SK-N-SH treated with all-trans-retinoic acid at 6 μM for 48 hours (cell line): ENCODE results near the gene B3GNT5.

Source experiments
- ATAC-seq: fragments of 200-7000 bp; cut with Tn5 transposase; 3 replicates; pipeline ENCODE4 v1.9.1; 2020; ENCODE audit warnings: mild to moderate bottlenecking, moderate library complexity
- ARNTL ChIP-seq: fragments of 450-650 bp; formaldehyde crosslinking; IDR thresholded peaks from 2 replicates; pipeline ENCODE4 v1.5.0; 2020; ENCODE audit warnings: low read depth, mild to moderate bottlenecking, moderate library complexity, borderline replicate concordance
- BACH2 ChIP-seq: fragments of 250-450 bp; sonication (Bioruptor Pico); IDR thresholded peaks from 2 replicates; pipeline ENCODE4 v1.9.0; 2021; ENCODE audit warnings: mild to moderate bottlenecking, borderline replicate concordance
- CREB5 ChIP-seq: fragments of 250-450 bp; sonication (Bioruptor Pico); IDR thresholded peaks from 2 replicates; pipeline ENCODE4 v1.5.1; 2020; ENCODE audit warnings: low read depth, mild to moderate bottlenecking, moderate library complexity
- ESRRG ChIP-seq: fragments of 250-450 bp; sonication (Bioruptor Pico); IDR thresholded peaks from 2 replicates; pipeline ENCODE4 v1.6.1; 2021; ENCODE audit warnings: mild to moderate bottlenecking
- GLIS3 ChIP-seq: fragments of 250-450 bp; sonication (Bioruptor Pico); IDR thresholded peaks from 2 replicates; pipeline ENCODE4 v1.5.0; 2020; ENCODE audit warnings: mild to moderate bottlenecking, moderate library complexity
- ISL1 ChIP-seq: fragments of 250-450 bp; sonication (Bioruptor Pico); IDR thresholded peaks from 2 replicates; pipeline ENCODE4 v2.1.2; 2022; ENCODE audit warnings: mild to moderate bottlenecking, moderate library complexity
- OSR1 ChIP-seq: fragments of 250-450 bp; sonication (Bioruptor Pico); IDR thresholded peaks from 2 replicates; pipeline ENCODE4 v1.8.0; 2022; ENCODE audit warnings: moderate library complexity, mild to moderate bottlenecking, inconsistent platforms
- PATZ1 ChIP-seq: fragments of 250-450 bp; sonication (Bioruptor Pico); IDR thresholded peaks from 2 replicates; pipeline ENCODE4 v1.8.0; 2020; ENCODE audit warnings: mild to moderate bottlenecking, moderate library complexity, borderline replicate concordance
- POU6F1 ChIP-seq: fragments of 250-450 bp; sonication (Bioruptor Pico); IDR thresholded peaks from 2 replicates; pipeline ENCODE4 v1.8.0; 2021; ENCODE audit warnings: low read depth, mild to moderate bottlenecking, moderate library complexity, borderline replicate concordance
- PPARA ChIP-seq: fragments of 250-450 bp; sonication (Bioruptor Pico); IDR thresholded peaks from 2 replicates; pipeline ENCODE4 v1.5.0; 2020; ENCODE audit warnings: mild to moderate bottlenecking, borderline replicate concordance
- RARB ChIP-seq: fragments of 250-450 bp; sonication (Bioruptor Pico); IDR thresholded peaks from 2 replicates; pipeline ENCODE4 v1.8.0; 2021; ENCODE audit warnings: mild to moderate bottlenecking, moderate library complexity
- SNAI2 ChIP-seq: fragments of 250-450 bp; sonication (Bioruptor Pico); IDR thresholded peaks from 2 replicates; pipeline ENCODE4 v1.5.0; 2020; ENCODE audit warnings: mild to moderate bottlenecking, moderate library complexity
- TCF4 ChIP-seq: fragments of 250-450 bp; sonication (Bioruptor Pico); IDR thresholded peaks from 2 replicates; pipeline ENCODE4 v1.8.0; 2021; ENCODE audit warnings: mild to moderate bottlenecking, moderate library complexity, borderline replicate concordance
- TSHZ2 ChIP-seq: fragments of 250-450 bp; sonication (Bioruptor Pico); IDR thresholded peaks from 2 replicates; pipeline ENCODE4 v1.5.0; 2020; ENCODE audit warnings: mild to moderate bottlenecking, moderate library complexity
- ZC3H10 ChIP-seq: fragments of 250-450 bp; sonication (Bioruptor Pico); IDR thresholded peaks from 2 replicates; pipeline ENCODE4 v1.5.1; 2021; ENCODE audit warnings: mild to moderate bottlenecking, moderate library complexity
- ZFP3 ChIP-seq: fragments of 250-450 bp; sonication (Bioruptor Pico); IDR thresholded peaks from 2 replicates; pipeline ENCODE4 v1.5.0; 2020; ENCODE audit warnings: mild to moderate bottlenecking, moderate library complexity
- ZFP30 ChIP-seq: fragments of 450-650 bp; formaldehyde crosslinking; IDR thresholded peaks from 2 replicates; pipeline ENCODE4 v1.5.0; 2022; ENCODE audit warnings: mild to moderate bottlenecking, moderate library complexity
- ZNF565 ChIP-seq: fragments of 450-650 bp; formaldehyde crosslinking; conservative IDR thresholded peaks from 2 replicates; pipeline ENCODE4 v1.5.0; 2020; ENCODE audit warnings: low read depth, mild to moderate bottlenecking, moderate library complexity
- ZNF70 ChIP-seq: fragments of 450-650 bp; formaldehyde crosslinking; IDR thresholded peaks from 2 replicates; pipeline ENCODE4 v1.5.0; 2020; ENCODE audit warnings: mild to moderate bottlenecking, moderate library complexity
- ZNF8 ChIP-seq: fragments of 450-650 bp; formaldehyde crosslinking; IDR thresholded peaks from 2 replicates; pipeline ENCODE4 v1.5.0; 2020; ENCODE audit warnings: mild to moderate bottlenecking, moderate library complexity

B3GNT5 gene

GRCh38 chr3:183244219-183244618 lies 8.8 kb upstream of the B3GNT5 start:
- ATAC-seq = no peak

GRCh38 chr3:183244981-183245476 lies 8.0 kb upstream of the B3GNT5 start:
- ATAC-seq = no peak
- TF ChIP-seq ISL1 = no peak
- TF ChIP-seq ZC3H10 (CRISPR knock-in tag) = no peak
- no peak for TF ChIP-seq POU6F1 (CRISPR knock-in tag)
- no peak for TF ChIP-seq GLIS3 (CRISPR knock-in tag)
- no peak for TF ChIP-seq ESRRG (CRISPR knock-in tag)
- TF ChIP-seq SNAI2 (CRISPR knock-in tag) = no peak
- no peak for TF ChIP-seq ZNF70 (CRISPR knock-in tag)
- TF ChIP-seq OSR1 (CRISPR knock-in tag) = no peak
- no peak for TF ChIP-seq ZFP30 (CRISPR knock-in tag)
- TF ChIP-seq TSHZ2 (CRISPR knock-in tag) = no peak

More at GRCh38 chr3:183244219-183244618, 8.8 kb upstream of the B3GNT5 start:
- no peak for TF ChIP-seq ZNF70 (CRISPR knock-in tag)
- no peak for TF ChIP-seq ARNTL (CRISPR knock-in tag)
- no peak for TF ChIP-seq BACH2

- peak; percentile 59 for ATAC-seq
- no peak for TF ChIP-seq ZFP30 (CRISPR knock-in tag)
- TF ChIP-seq ISL1 = peak; percentile 26; the same call in 1 of the 2 replicates
- TF ChIP-seq, all 23 proteins: peak for 1
Observed at GRCh38 chr3:183247011-183247589, 6.0 kb upstream of the B3GNT5 start.

GRCh38 chr3:183249006-183249718 lies 3.9 kb upstream of the B3GNT5 start:
- ATAC-seq = no peak
- TF ChIP-seq ZFP3 (no peak), ZFP30 (CRISPR knock-in tag) (no peak), RARB (CRISPR knock-in tag) (no peak), GLIS3 (CRISPR knock-in tag) (no peak), ZC3H10 (CRISPR knock-in tag) (no peak), ISL1 (no peak), TSHZ2 (CRISPR knock-in tag) (no peak), PPARA (CRISPR knock-in tag) (no peak)

GRCh38 chr3:183252118-183252782 lies 803 bp upstream of the B3GNT5 start:
- no peak for ATAC-seq
- no peak for TF ChIP-seq POU6F1 (CRISPR knock-in tag)
- TF ChIP-seq ESRRG (CRISPR knock-in tag) = no peak
- TF ChIP-seq ARNTL (CRISPR knock-in tag) = no peak
- no peak for TF ChIP-seq PPARA (CRISPR knock-in tag)
- TF ChIP-seq ISL1 = no peak
- TF ChIP-seq ZNF8 (CRISPR knock-in tag) = no peak
- TF ChIP-seq CREB5 (CRISPR knock-in tag) = no peak
- TF ChIP-seq PATZ1 (CRISPR knock-in tag) = no peak
- no peak for TF ChIP-seq ZNF565 (CRISPR knock-in tag)
- TF ChIP-seq TCF4 (CRISPR knock-in tag) = no peak
